Epithelial cell of proximal tubule (primary cell): ENCODE results near the gene CTSZ. TPM values are rescaled to one million over a fixed set of nuclear protein-coding genes. Genes with fewer than 3 reads are reported as not detected.

Experiments used
- DNase-seq: peaks from one replicate; pipeline ENCODE4 v3.0.0-alpha.2; 2011; ENCODE audit warnings: low read depth
- H3K4me3 ChIP-seq: 2 replicates; pipeline ENCODE4 v1.5.1; 2011; ENCODE audit warnings: low read depth, mild to moderate bottlenecking, low read length
- total RNA-seq: library from RNA; depleted of rRNA; stranded (reverse); fragments of >200 nt; gene quantifications from 2 replicates; pipeline ENCODE4 v1.2.3, GENCODE V29; 2015
- TF ChIP-seq, protein P1 (sequence below): conservative IDR thresholded peaks from 2 replicates; pipeline ENCODE4 v1.5.1; 2012; ENCODE audit warnings: low read depth, mild to moderate bottlenecking, low read length

The CTSZ gene
- total RNA-seq, 1 donor from 2014 or later: 98.1 TPM

DNA sequence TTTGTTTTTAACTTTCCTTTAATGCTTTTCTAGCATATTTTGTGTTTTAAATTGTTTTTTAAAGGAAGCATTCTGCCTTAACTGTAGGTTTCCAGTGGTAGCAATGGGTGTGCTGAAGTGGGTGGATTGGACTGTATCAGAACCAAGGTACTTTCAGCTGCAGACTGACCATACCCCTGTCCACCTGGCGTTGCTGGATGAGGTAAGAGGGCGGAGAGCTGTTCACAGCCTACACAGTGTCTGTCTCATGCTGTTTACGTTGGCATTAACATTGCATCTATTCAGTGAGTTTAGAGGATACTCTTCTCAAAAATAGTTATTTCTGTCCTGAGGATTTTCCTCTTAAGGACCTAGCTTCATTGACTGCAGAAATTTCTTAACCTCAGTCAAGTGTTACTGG lies 14.1 kb downstream of the CTSZ start:
- no peak overlapping the region for H3K4me3 ChIP-seq
- TF ChIP-seq, protein P1, sequence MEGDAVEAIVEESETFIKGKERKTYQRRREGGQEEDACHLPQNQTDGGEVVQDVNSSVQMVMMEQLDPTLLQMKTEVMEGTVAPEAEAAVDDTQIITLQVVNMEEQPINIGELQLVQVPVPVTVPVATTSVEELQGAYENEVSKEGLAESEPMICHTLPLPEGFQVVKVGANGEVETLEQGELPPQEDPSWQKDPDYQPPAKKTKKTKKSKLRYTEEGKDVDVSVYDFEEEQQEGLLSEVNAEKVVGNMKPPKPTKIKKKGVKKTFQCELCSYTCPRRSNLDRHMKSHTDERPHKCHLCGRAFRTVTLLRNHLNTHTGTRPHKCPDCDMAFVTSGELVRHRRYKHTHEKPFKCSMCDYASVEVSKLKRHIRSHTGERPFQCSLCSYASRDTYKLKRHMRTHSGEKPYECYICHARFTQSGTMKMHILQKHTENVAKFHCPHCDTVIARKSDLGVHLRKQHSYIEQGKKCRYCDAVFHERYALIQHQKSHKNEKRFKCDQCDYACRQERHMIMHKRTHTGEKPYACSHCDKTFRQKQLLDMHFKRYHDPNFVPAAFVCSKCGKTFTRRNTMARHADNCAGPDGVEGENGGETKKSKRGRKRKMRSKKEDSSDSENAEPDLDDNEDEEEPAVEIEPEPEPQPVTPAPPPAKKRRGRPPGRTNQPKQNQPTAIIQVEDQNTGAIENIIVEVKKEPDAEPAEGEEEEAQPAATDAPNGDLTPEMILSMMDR: no peak
- no peak for DNase-seq

- DNase-seq: no peak
- TF ChIP-seq, protein P1: no peak
- H3K4me3 ChIP-seq: no peak overlapping the region
Measured at GRCh38 chr20:58991715-58992114, 15.3 kb downstream of the CTSZ start.

- H3K4me3 ChIP-seq: no peak overlapping the region
- TF ChIP-seq, protein P1: no peak
- DNase-seq: no peak
Measured at GRCh38 chr20:58990651-58991445, 16.2 kb downstream of the CTSZ start.

- no peak overlapping the region for H3K4me3 ChIP-seq
- no peak for DNase-seq
- TF ChIP-seq, protein P1: no peak
Measured at GRCh38 chr20:58989196-58989595, 17.9 kb downstream of the CTSZ start.

DNA sequence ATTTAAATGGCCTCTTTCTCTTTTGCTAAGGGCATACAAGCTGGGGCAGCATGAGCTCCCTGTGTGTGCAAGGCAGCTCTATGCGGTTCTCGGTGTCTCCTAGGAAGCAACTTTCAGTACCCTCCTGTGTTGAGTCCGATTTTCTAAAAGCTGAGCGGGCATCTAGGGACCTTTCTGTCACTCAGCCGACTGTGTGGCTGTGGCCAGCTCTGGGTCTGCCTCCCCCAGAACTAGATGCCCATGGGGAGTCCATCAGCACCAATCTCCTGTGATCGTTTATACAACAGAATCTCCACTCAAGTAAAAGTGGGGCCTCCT lies 18.5 kb downstream of the CTSZ start:
- TF ChIP-seq, protein P1: no peak
- H3K4me3 ChIP-seq: no peak overlapping the region
- DNase-seq: no peak

GRCh38 chr20:58987790-58988564 lies 19.1 kb downstream of the CTSZ start:
- no peak for DNase-seq
- no peak overlapping the region for H3K4me3 ChIP-seq
- TF ChIP-seq, protein P1: no peak

GRCh38 chr20:58986968-58987517 lies 20.0 kb downstream of the CTSZ start:
- no peak for DNase-seq

More at GRCh38 chr20:58986968-58987517, 20.0 kb downstream of the CTSZ start:
- H3K4me3 ChIP-seq: no peak overlapping the region
- TF ChIP-seq, protein P1: no peak
